GM12878 (cell line): ENCODE results near the gene CTSH. TPM values are rescaled to one million over a fixed set of nuclear protein-coding genes. Genes with fewer than 3 reads are reported as not detected.

ENCODE experiments used
- BCL11A ChIP-seq: IDR thresholded peaks from 2 replicates; pipeline ENCODE4 v1.6.1; 2011; ENCODE audit warnings: low read depth, low read length
- CBFB ChIP-seq: IDR thresholded peaks from 2 replicates; pipeline ENCODE4 v1.6.1; 2016; ENCODE audit warnings: antibody characterized with exemption, low read depth
- DPF2 ChIP-seq: fragments of 450-650 bp; IDR thresholded peaks from 2 replicates; pipeline ENCODE4 v1.6.1; 2017; ENCODE audit warnings: mild to moderate bottlenecking
- EED ChIP-seq: sonication (generic); IDR thresholded peaks from 2 replicates; pipeline ENCODE4 v1.6.1; 2016; ENCODE audit warnings: antibody characterized with exemption, low read depth
- EP300 ChIP-seq, 2 experiments: fragments of 150-350 bp in 1 of 2; IDR thresholded peaks; 2 replicates each; pipeline ENCODE4 v1.6.1; 2011 to 2012; ENCODE audit warnings: low read depth in 2 of 2, low read length in 2 of 2, borderline replicate concordance in 1 of 2, improper control_type of control experiment in 1 of 2, inconsistent platforms in 1 of 2; ENCODE audit not compliant: control insufficient read depth in 1 of 2
- HDGF ChIP-seq: fragments of 450-650 bp; IDR thresholded peaks from 2 replicates; pipeline ENCODE4 v1.6.1; 2016; ENCODE audit warnings: antibody characterized with exemption
- IKZF1 ChIP-seq: fragments of 450-650 bp; conservative IDR thresholded peaks from 2 replicates; pipeline ENCODE4 v1.6.1; 2017; ENCODE audit warnings: antibody characterized with exemption, mild to moderate bottlenecking
- IKZF2 ChIP-seq, 2 experiments: fragments of 450-650 bp; IDR thresholded peaks; 2 replicates each; pipeline ENCODE4 v1.6.1; 2017; ENCODE audit warnings: mild to moderate bottlenecking in 2 of 2, moderate library complexity in 2 of 2
- IRF4 ChIP-seq: IDR thresholded peaks from 2 replicates; pipeline ENCODE4 v1.6.1; 2011; ENCODE audit warnings: low read depth, low read length
- MAX ChIP-seq: IDR thresholded peaks from 2 replicates; pipeline ENCODE4 v1.6.1; 2012; ENCODE audit warnings: low read depth, low read length, improper control_type of control experiment
- MTA2 ChIP-seq: fragments of 450-650 bp; IDR thresholded peaks from 2 replicates; pipeline ENCODE4 v1.6.1; 2016; ENCODE audit warnings: low read depth, mild to moderate bottlenecking, moderate library complexity
- NFYA ChIP-seq: IDR thresholded peaks from 2 replicates; pipeline ENCODE4 v1.6.1; 2011; ENCODE audit warnings: low read depth, mild to moderate bottlenecking, low read length, improper control_type of control experiment, borderline replicate concordance
- NR2C1 ChIP-seq: fragments of 450-650 bp; IDR thresholded peaks from 2 replicates; pipeline ENCODE4 v1.6.1; 2017; ENCODE audit warnings: antibody characterized with exemption, mild to moderate bottlenecking, moderate library complexity
- NR2F1 ChIP-seq: fragments of 450-650 bp; conservative IDR thresholded peaks from 2 replicates; pipeline ENCODE4 v1.6.1; 2017; ENCODE audit warnings: mild to moderate bottlenecking
- PAX5 ChIP-seq: IDR thresholded peaks from 2 replicates; pipeline ENCODE4 v1.6.1; 2011; ENCODE audit warnings: low read depth, low read length, borderline replicate concordance
- RAD51 ChIP-seq: fragments of 450-650 bp; IDR thresholded peaks from 2 replicates; pipeline ENCODE4 v1.6.1; 2016; ENCODE audit warnings: moderate library complexity, mild to moderate bottlenecking, inconsistent platforms
- RB1 ChIP-seq: fragments of 450-650 bp; formaldehyde crosslinking; IDR thresholded peaks from 2 replicates; pipeline ENCODE4 v1.6.1; 2017; ENCODE audit warnings: mild to moderate bottlenecking, borderline replicate concordance
- RELB ChIP-seq: fragments of 450-650 bp; IDR thresholded peaks from 2 replicates; pipeline ENCODE4 v1.6.1; 2017; ENCODE audit warnings: low read depth, mild to moderate bottlenecking, moderate library complexity
- RFX5 ChIP-seq: IDR thresholded peaks from 2 replicates; pipeline ENCODE4 v1.6.1; 2011; ENCODE audit warnings: low read depth, low read length, improper control_type of control experiment
- SMAD5 ChIP-seq: IDR thresholded peaks from 2 replicates; pipeline ENCODE4 v1.6.1; 2016; ENCODE audit warnings: antibody characterized with exemption, low read depth
- TARDBP ChIP-seq: IDR thresholded peaks from 2 replicates; pipeline ENCODE4 v1.6.1; 2016; ENCODE audit warnings: borderline replicate concordance
- TBL1XR1 ChIP-seq: IDR thresholded peaks from 2 replicates; pipeline ENCODE4 v1.6.1; 2012; ENCODE audit warnings: low read depth, low read length, improper control_type of control experiment
- ZBTB33 ChIP-seq: fragments of 450-650 bp; IDR thresholded peaks from 2 replicates; pipeline ENCODE4 v1.6.1; 2017; ENCODE audit warnings: mild to moderate bottlenecking
- ZBTB40 ChIP-seq: fragments of 450-650 bp; IDR thresholded peaks from 2 replicates; pipeline ENCODE4 v1.6.1; 2016; ENCODE audit warnings: mild to moderate bottlenecking, moderate library complexity, borderline replicate concordance
- ZNF207 ChIP-seq: fragments of 450-650 bp; IDR thresholded peaks from 2 replicates; pipeline ENCODE4 v1.6.1; 2014; ENCODE audit warnings: antibody characterized with exemption, mild to moderate bottlenecking, borderline replicate concordance
- ZNF217 ChIP-seq: fragments of 450-650 bp; IDR thresholded peaks from 2 replicates; pipeline ENCODE4 v1.6.1; 2017; ENCODE audit warnings: antibody characterized with exemption, mild to moderate bottlenecking
- polyA plus RNA-seq, 11 experiments: library from polyadenylated mRNA; depleted of rRNA in 4 of 11; unstranded in 6 of 11; stranded (reverse) in 5 of 11; fragments of >200 nt; fragmentation: Nextera tagmentation in 4 of 11; fragmentation: Illumina TruSeq in 1 of 11; extraction: Ambion mirVana in 4 of 11; extraction: Trizol in 1 of 11; gene quantifications; 1 replicate in 1 of 11; 2 replicates in 10 of 11; pipeline versions ENCODE4 v1.2.1 to v1.2.3, GENCODE V29; 2011 to 2016; ENCODE audit warnings: inconsistent platforms in 2 of 11, missing spikeins in 2 of 11, low read depth in 1 of 11
- total RNA-seq, 4 experiments: library from RNA; depleted of rRNA in 3 of 4; stranded (reverse); fragments of >200 nt in 3 of 4; fragmentation: Illumina TruSeq in 1 of 4; extraction: Trizol in 1 of 4; gene quantifications; 2 replicates each; pipeline versions ENCODE4 v1.2.1 to v1.2.3, GENCODE V29; 2013 to 2021

The CTSH gene
- total and polyA plus RNA-seq, 10 of the 15 experiments (the other 5 are each of a cell fraction or from before 2014, with no cell fraction given), result 30.2 to 1,212 (median 519) TPM

GRCh38 chr15:78988361-78988911 lies 43.6 kb upstream of the CTSH start (continued):
- TF ChIP-seq RELB (peak; percentile 85), DPF2 (no peak), TBL1XR1 (no peak), HDGF (no peak), NR2F1 (no peak), NFYA (no peak), ZNF207 (no peak), IKZF1 (peak; percentile 61), PAX5 (0 out of 2 replicates have a peak, but pooled peaks have one; percentile 11), IRF4 (0 out of 2 replicates have a peak, but pooled peaks have one; percentile 31), SMAD5 (no peak), RFX5 (no peak), EED (peak; percentile 47; the same call in 1 of the 2 replicates), ZBTB40 (no peak), ZNF217 (no peak), EP300 (IDR thresholded peaks at IDR 0.05; ENCODE audit: borderline replicate concordance in 1 of 2, control insufficient read depth in 1 of 2, low read depth in 2 of 2, low read length in 2 of 2) (no peak; a peak in 1 of 4 replicates), MAX (peak; percentile 80; the same call in 1 of the 2 replicates), CBFB (0 out of 2 replicates have a peak, but pooled peaks have one; percentile 28), RAD51 (peak; percentile 60), IKZF2 (IDR thresholded peaks at IDR 0.05) (peak; percentile 68 to 74; a peak in 2 of 4 replicates), BCL11A (no peak), TARDBP (no peak), ZBTB33 (no peak), RB1 (no peak), MTA2 (0 out of 2 replicates have a peak, but pooled peaks have one; percentile 20), NR2C1 (no peak)
